GM12878 (cell line): Measurements from ENCODE around the gene CBFA2T3. TPM values are rescaled to one million over a fixed set of nuclear protein-coding genes. Genes with fewer than 3 reads are reported as not detected.
A peak's percentile ranks its signal among the peaks of the same experiment; 100 is the strongest.

Source experiments
- ATAC-seq: fragments of 200-7000 bp; cut with Tn5 transposase; 3 replicates; pipeline ENCODE4 v1.9.1; 2020; ENCODE audit warnings: mild to moderate bottlenecking, moderate library complexity
- BruUV-seq: library from RNA; stranded (reverse); fragments of 400-500 nt; replicated peaks from 2 replicates; lab custom pipeline; 2021; lab: Mats Ljungman, UMichigan
- CTCF ChIA-PET: fragments of 300-600 bp; sonication (Branson Sonifier 250); formaldehyde crosslinking; extraction: SDS; loops from one replicate; lab custom pipeline; 2021; ENCODE audit warnings: inconsistent platforms; lab: Yijun Ruan, JAX
- POLR2A ChIA-PET: fragments of 350-600 bp; formaldehyde crosslinking; extraction: SDS; loops from one replicate; lab custom pipeline; 2021; ENCODE audit warnings: inconsistent platforms; lab: Charles Lee
- RAD21 ChIA-PET: fragments of 300-600 bp; sonication (Branson Sonifier 250); formaldehyde crosslinking; loops from one replicate; lab custom pipeline; 2023; ENCODE audit warnings: antibody characterized with exemption; ENCODE audit not compliant: unreplicated experiment; lab: Charles Lee
- SMC1A ChIA-PET: fragments of 300-600 bp; sonication (Branson Sonifier 250); formaldehyde crosslinking; loops from one replicate; lab custom pipeline; 2023; ENCODE audit not compliant: unreplicated experiment, uncharacterized antibody; lab: Charles Lee
- DNase-seq: peaks from one replicate; pipeline ENCODE4 v3.0.0-alpha.2; 2011; ENCODE audit warnings: low read depth, low spot score
- FAIRE-seq: peaks from 3 replicates; lab custom pipeline; 2011; peaks lifted over from hg19 to GRCh38; lab: Jason Lieb, UNC
- H2AFZ ChIP-seq: 2 replicates; pipeline ENCODE4 v1.6.0; 2011; ENCODE audit warnings: low read depth, low read length, control low read depth; ENCODE audit not compliant: control insufficient read depth
- H3K27ac ChIP-seq: 2 replicates; pipeline ENCODE4 v1.5.1; 2011; ENCODE audit warnings: control low read depth; ENCODE audit not compliant: control insufficient read depth, insufficient read depth
- H3K27me3 ChIP-seq, 2 experiments: replicated peaks in 1 of 2; 2 replicates each; pipeline versions ENCODE4 v1.6.0 to v1.6.1; 2011; ENCODE audit warnings: low read length in 1 of 2; ENCODE audit not compliant: control insufficient read depth in 2 of 2, insufficient read depth in 2 of 2
- H3K36me3 ChIP-seq, 2 experiments: 2 replicates each; pipeline ENCODE4 v1.5.1; 2011; ENCODE audit warnings: low read length in 1 of 2; ENCODE audit not compliant: control insufficient read depth in 2 of 2, insufficient read depth in 2 of 2
- H3K4me1 ChIP-seq: 2 replicates; pipeline ENCODE4 v1.6.1; 2011; ENCODE audit warnings: mild to moderate bottlenecking, low read length, moderate library complexity, mixed read lengths; ENCODE audit not compliant: control insufficient read depth, insufficient read depth
- H3K4me2 ChIP-seq: 2 replicates; pipeline ENCODE4 v1.6.0; 2011; ENCODE audit warnings: control low read depth; ENCODE audit not compliant: control insufficient read depth, insufficient read depth
- H3K4me3 ChIP-seq: fragments of 200-600 bp; sonication (generic); 2 replicates; pipeline ENCODE4 v1.5.1; 2016
- H3K79me2 ChIP-seq: 2 replicates; pipeline ENCODE4 v1.6.0; 2011; ENCODE audit warnings: low read length; ENCODE audit not compliant: control insufficient read depth, insufficient read depth
- H3K9ac ChIP-seq: 2 replicates; pipeline ENCODE4 v1.8.0; 2011; ENCODE audit warnings: low read length, control low read depth, mixed read lengths; ENCODE audit not compliant: control insufficient read depth, insufficient read depth
- H3K9me3 ChIP-seq: replicated peaks from 3 replicates; pipeline ENCODE4 v1.5.1; 2011; ENCODE audit warnings: mild to moderate bottlenecking, low read length; ENCODE audit not compliant: control insufficient read depth, insufficient read depth
- H4K20me1 ChIP-seq: 2 replicates; pipeline ENCODE4 v1.6.0; 2011; ENCODE audit not compliant: control insufficient read depth, insufficient read depth
- BCL3 ChIP-seq: IDR thresholded peaks from 2 replicates; pipeline ENCODE4 v1.6.1; 2011; ENCODE audit warnings: borderline replicate concordance, low read depth, mild to moderate bottlenecking, moderate library complexity, low read length; ENCODE audit not compliant: insufficient read depth, poor library complexity, severe bottlenecking
- CBX3 ChIP-seq: fragments of 200-600 bp; sonication (generic); IDR thresholded peaks from 2 replicates; pipeline ENCODE4 v1.6.1; 2016; ENCODE audit warnings: low read depth, borderline replicate concordance
- JUNB ChIP-seq: IDR thresholded peaks from 2 replicates; pipeline ENCODE4 v1.6.1; 2016; ENCODE audit warnings: antibody characterized with exemption, mild to moderate bottlenecking
- NRF1 ChIP-seq: conservative IDR thresholded peaks from 2 replicates; pipeline ENCODE4 v1.6.1; 2011; ENCODE audit warnings: mild to moderate bottlenecking, low read depth, low read length, improper control_type of control experiment
- PAX8 ChIP-seq: fragments of 450-650 bp; IDR thresholded peaks from 2 replicates; pipeline ENCODE4 v1.6.1; 2017; ENCODE audit warnings: mild to moderate bottlenecking, moderate library complexity
- TCF3 ChIP-seq: IDR thresholded peaks from 2 replicates; pipeline ENCODE4 v1.6.1; 2012; ENCODE audit warnings: low read depth, mild to moderate bottlenecking, low read length, borderline replicate concordance; ENCODE audit not compliant: insufficient read depth
- WGBS: methylation state at CpG from one replicate; pipeline ENCODE4 v1.1.6; 2016; ENCODE audit warnings: low lambda C conversion rate; ENCODE audit not compliant: insufficient replicate concordance, insufficient coverage; ENCODE audit errors: missing lambda C conversion rate; 5-methylcytosine and 5-hydroxymethylcytosine counted together
- in situ Hi-C: fragments of 300-500 bp; cut with MboI; formaldehyde crosslinking; loops from 9 replicates; pipeline ENCODE4 v1.14.3; 2018; ENCODE audit warnings: mixed read lengths
- intact Hi-C: fragments of 100-400 bp; cut with micrococcal nuclease; formaldehyde crosslinking; loops from one replicate; pipeline ENCODE4 v1.14.2; 2022; ENCODE audit not compliant: unreplicated experiment
- polyA plus RNA-seq, 11 experiments: library from polyadenylated mRNA; depleted of rRNA in 4 of 11; unstranded in 6 of 11; stranded (reverse) in 5 of 11; fragments of >200 nt; fragmentation: Nextera tagmentation in 4 of 11; fragmentation: Illumina TruSeq in 1 of 11; extraction: Ambion mirVana in 4 of 11; extraction: Trizol in 1 of 11; gene quantifications; 1 replicate in 1 of 11; 2 replicates in 10 of 11; pipeline versions ENCODE4 v1.2.1 to v1.2.3, GENCODE V29; 2011 to 2016; ENCODE audit warnings: inconsistent platforms in 2 of 11, missing spikeins in 2 of 11, low read depth in 1 of 11
- total RNA-seq, 4 experiments: library from RNA; depleted of rRNA in 3 of 4; stranded (reverse); fragments of >200 nt in 3 of 4; fragmentation: Illumina TruSeq in 1 of 4; extraction: Trizol in 1 of 4; gene quantifications; 2 replicates each; pipeline versions ENCODE4 v1.2.1 to v1.2.3, GENCODE V29; 2013 to 2021
- TF ChIP-seq, protein P1 (sequence below): fragments of 450-650 bp; formaldehyde crosslinking; IDR thresholded peaks from 2 replicates; pipeline ENCODE4 v1.4.0; 2022; ENCODE audit warnings: mild to moderate bottlenecking, moderate library complexity

CBFA2T3 gene
- total and polyA plus RNA-seq, 10 of the 15 experiments (the other 5 are each of a cell fraction or from before 2014, with no cell fraction given) = 0.69 to 42.6 (median 4.5) TPM

DNA sequence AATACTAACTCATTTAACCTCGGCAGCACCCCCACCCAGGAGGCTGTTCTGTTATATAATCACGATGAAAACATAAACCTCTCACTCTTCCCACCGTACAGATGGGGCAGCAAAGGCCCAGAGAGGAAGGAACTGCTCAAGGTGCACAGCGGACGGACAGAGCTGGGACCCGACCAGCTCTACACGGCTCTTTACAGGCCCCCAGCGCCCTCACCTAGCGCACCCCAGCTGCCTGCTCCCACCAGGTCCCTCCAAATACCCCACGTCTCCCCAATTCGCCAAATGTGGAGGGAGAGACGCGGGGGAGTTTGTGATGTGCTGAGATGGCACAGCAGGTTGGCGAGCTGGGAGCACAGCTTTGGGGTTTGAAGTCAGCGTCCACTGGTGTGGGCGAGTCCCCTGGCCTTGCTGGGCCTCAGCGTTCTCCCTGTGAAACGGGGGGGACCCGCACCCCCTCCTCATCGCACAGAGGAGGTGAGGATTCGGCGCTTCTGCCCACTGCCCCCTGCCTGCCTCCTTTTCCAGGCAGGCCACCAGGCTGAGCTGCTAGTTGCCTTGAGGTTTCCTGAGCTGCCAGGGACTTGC, 54.1 kb downstream of the CBFA2T3 start:
- DNase-seq = no peak
- no peak for ATAC-seq
- no peaks in the 10 kb centered on the region for H3K9me3 ChIP-seq
- BruUV-seq = no TSS peak
- no peak overlapping the region for H3K4me3 ChIP-seq
- H3K4me1 ChIP-seq = peaks cover 20% of the 10 kb centered on the region
- intact Hi-C loops = loop anchor here (5.0 kb wide), 1 partner anchor 66 kb away; the partner anchor contains the start of genes GALNS and TRAPPC2L
- H3K36me3 ChIP-seq = peaks cover 0 to 2% of the 10 kb centered on the region in 2 experiments; a peak in 3 of 4 replicates
- no peak for FAIRE-seq
- no peak overlapping the region for H3K4me2 ChIP-seq
- ChIA-PET CTCF (no interaction called here), SMC1A (no interaction called here), POLR2A (no interaction called here), RAD21 (no interaction called here)
- in situ Hi-C loops = no loop called here
- H3K27ac ChIP-seq = no peak overlapping the region
- H3K9ac ChIP-seq = no peak overlapping the region
- peaks cover 3% of the 10 kb centered on the region for H3K79me2 ChIP-seq
- H2AFZ ChIP-seq = no peak overlapping the region
- WGBS = 82% methylated on average over 21 of the region's 22 CpGs
- TF ChIP-seq CBX3 = no peak
- peak; percentile 11 for TF ChIP-seq BCL3
- TF ChIP-seq, protein P1, sequence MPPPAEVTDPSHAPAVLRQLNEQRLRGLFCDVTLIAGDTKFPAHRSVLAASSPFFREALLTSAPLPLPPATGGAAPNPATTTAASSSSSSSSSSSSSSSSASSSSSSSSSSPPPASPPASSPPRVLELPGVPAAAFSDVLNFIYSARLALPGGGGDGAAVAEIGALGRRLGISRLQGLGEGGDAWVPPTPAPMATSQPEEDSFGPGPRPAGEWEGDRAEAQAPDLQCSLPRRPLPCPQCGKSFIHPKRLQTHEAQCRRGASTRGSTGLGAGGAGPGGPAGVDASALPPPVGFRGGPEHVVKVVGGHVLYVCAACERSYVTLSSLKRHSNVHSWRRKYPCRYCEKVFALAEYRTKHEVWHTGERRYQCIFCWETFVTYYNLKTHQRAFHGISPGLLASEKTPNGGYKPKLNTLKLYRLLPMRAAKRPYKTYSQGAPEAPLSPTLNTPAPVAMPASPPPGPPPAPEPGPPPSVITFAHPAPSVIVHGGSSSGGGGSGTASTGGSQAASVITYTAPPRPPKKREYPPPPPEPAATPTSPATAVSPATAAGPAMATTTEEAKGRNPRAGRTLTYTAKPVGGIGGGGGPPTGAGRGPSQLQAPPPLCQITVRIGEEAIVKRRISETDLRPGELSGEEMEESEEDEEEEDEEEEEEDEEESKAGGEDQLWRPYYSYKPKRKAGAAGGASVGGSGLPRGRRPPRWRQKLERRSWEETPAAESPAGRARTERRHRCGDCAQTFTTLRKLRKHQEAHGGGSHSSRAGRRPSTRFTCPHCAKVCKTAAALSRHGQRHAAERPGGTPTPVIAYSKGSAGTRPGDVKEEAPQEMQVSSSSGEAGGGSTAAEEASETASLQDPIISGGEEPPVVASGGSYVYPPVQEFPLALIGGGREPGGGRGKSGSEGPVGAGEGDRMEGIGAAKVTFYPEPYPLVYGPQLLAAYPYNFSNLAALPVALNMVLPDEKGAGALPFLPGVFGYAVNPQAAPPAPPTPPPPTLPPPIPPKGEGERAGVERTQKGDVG (CRISPR knock-in tag) = no peak
- no peak for TF ChIP-seq JUNB
- no peak for TF ChIP-seq PAX8
- 0 out of 2 replicates have a peak, but pooled peaks have one; percentile 14 for TF ChIP-seq TCF3
- no peak for TF ChIP-seq NRF1
- H3K27me3 ChIP-seq = no peaks in the 10 kb centered on the region
- H4K20me1 ChIP-seq = peaks cover 3% of the 10 kb centered on the region; the same call in 1 of the 2 replicates
